ENCODE data around the gene IER2.

Gene IER2

DNA sequence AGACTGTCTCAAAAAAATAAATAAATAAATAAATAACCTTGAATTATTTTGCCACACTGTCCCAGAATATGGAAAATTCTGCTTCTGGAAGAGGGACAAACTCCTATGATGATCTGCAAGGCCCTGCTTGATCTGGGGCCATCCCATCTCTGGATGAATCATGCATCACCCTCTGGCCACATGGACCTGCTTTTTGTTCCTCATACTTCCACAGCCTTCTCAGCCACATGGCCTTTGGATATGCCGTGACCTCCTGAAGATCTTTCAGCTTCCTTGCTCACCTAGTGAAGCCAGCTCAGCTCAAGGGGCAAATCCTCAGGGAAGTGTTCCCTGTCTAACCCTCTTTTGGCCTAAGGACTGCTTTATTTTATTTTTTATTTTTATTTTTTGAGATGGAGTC, 10.3 kb downstream of the IER2 start:
- Histone ChIP-seq H3K4ac (ENCODE audit: low read depth in 1 of 2, low read length in 2 of 2) (no peak overlapping the region), H4K8ac (ENCODE audit: low read length) (no peak overlapping the region), H3K27me3 (ENCODE audit: control insufficient read depth in 1 of 2, insufficient read depth in 1 of 2, low read length in 2 of 2) (no peaks in the 10 kb centered on the region), H3K4me3 (ENCODE audit: insufficient read depth in 1 of 2, low read depth in 1 of 2, low read length in 2 of 2) (no peak overlapping the region), H2AK5ac (ENCODE audit: low read length, severe bottlenecking) (no peak overlapping the region), H2BK5ac (ENCODE audit: low read depth, low read length, poor library complexity, severe bottlenecking) (no peak overlapping the region), H3K4me2 (ENCODE audit: low read length, poor library complexity, severe bottlenecking) (no peak overlapping the region), H3K9ac (ENCODE audit: low read length) (peak overlapping the region; percentile 42), H3K9me3 (ENCODE audit: control insufficient read depth, low read length) (no peaks in the 10 kb centered on the region), H2AFZ (ENCODE audit: low read depth, low read length) (no peak overlapping the region), H3K79me1 (replicated peaks; ENCODE audit: low read length, poor library complexity, severe bottlenecking) (no peaks in the 10 kb centered on the region), H3K36me3 (ENCODE audit: control insufficient read depth in 1 of 2, insufficient read depth in 2 of 2, low read depth in 1 of 2, low read length in 2 of 2) (no peaks in the 10 kb centered on the region), H3K14ac (ENCODE audit: low read length in 2 of 2) (no peak overlapping the region), H2BK15ac (ENCODE audit: low read depth, poor library complexity, severe bottlenecking) (no peak overlapping the region), H3K27ac (ENCODE audit: low read length, poor library complexity, severe bottlenecking) (no peak overlapping the region), H2BK120ac (ENCODE audit: low read depth, low read length) (no peak overlapping the region), H3K18ac (ENCODE audit: low read depth in 1 of 2, low read length in 2 of 2) (no peak overlapping the region), H3K23ac (ENCODE audit: low read length in 2 of 2) (no peak overlapping the region), H4K91ac (ENCODE audit: low read length) (no peak overlapping the region), H2BK12ac (ENCODE audit: low read length in 2 of 2) (no peak overlapping the region), H3K4me1 (ENCODE audit: control insufficient read depth, insufficient read depth, low read depth, low read length) (peaks cover 32% of the 10 kb centered on the region)
- peak; percentile 61 for DNase-seq
- WGBS: 56% methylated on average over 1 of the region's 1 CpG

DNA sequence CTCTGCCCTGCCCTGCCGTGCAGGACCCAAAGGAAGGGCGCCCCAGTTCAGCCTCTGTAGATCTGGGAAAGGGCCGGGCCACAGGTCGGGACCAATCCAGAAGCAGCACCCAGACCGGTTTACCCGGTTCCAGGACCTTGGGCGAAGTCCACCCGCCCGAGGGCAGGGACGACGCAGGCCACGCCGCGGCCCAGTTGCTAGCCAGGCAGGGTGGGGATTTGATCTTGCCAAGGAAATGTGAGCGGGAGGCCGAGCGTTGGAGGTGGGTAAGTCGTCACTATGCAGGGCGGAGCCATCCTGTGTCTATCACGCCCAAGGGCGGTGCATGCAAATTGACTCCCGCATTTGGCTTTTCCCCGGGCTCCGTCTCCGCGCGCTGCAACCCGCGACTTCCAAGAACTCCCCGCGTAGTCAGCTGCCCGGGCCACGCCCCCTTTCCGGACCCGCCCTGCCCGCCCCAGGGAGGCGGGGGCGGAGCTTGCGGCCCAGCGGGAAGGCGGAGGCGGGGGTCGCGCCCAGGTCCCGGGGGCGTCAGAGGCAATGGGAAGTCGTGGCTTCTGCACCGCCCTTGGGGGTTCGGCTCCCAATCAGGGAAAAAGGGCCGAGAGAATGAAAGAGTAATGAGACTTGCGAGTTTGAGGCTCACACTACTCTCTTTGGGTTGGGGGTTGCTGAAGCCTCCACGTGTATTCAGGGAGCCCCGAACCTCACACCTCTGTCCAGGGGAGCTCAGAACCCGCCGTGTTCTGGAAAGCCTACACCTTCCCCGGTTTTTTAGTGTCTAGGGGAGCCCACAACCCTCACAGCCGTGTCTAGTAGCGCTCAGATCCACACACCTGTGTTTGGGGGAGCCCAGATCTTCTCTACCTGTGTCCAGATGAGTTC, 12.8 kb downstream of the IER2 start:
- WGBS: 2% methylated on average over 50 of the region's 58 CpGs
- H4K91ac ChIP-seq (ENCODE audit: low read length): peak overlapping the region; percentile 98

DNA sequence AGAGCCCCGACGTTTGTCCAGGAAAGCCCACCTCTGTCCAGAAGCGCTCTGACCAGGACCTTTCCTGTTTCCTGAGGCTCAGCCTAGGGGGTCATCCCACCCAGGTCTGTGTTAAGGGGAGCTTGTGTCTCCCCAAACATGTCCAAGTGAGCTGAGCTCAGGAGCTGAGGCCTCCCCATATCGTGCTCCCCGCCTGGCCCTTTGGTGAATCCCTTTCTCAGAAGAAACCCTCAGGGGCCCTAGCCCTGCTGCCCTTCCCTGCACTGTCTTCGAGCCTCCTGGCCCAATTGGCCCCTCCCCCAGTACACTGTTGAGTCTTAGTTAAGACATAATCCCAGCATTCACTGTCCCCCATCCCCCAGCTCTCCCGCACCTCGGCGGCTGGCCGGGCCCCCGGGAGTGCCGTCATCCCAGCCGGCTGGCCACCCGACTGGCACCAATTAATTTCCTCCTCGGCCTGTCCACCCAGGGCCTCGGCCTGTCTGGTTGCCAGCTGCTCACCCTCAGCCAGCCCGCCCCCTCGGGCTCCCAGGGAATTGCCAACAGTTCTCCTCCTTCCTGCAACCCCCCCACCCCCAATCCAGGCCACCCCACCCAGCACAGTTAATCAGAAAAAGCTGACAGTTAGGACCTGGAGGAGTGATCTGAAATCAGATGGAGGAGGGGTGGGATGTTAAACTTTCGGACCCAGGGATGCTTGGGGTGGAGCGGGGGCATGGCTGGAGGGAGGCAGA, 13.6 kb downstream of the IER2 start:
- H2BK120ac ChIP-seq (ENCODE audit: low read depth, low read length): peak overlapping the region; percentile 100
- peak overlapping the region; percentile 3 to 81 for H3K23ac ChIP-seq (ENCODE audit: low read length in 2 of 2)
- peak overlapping the region; percentile 36 for H2AFZ ChIP-seq (ENCODE audit: low read depth, low read length)
- H3K4me2 ChIP-seq (ENCODE audit: low read length, poor library complexity, severe bottlenecking): peak overlapping the region; percentile 71
- peak overlapping the region; percentile 97 for H2AK5ac ChIP-seq (ENCODE audit: low read length, severe bottlenecking)
- H3K9me3 ChIP-seq (ENCODE audit: control insufficient read depth, low read length): no peaks in the 10 kb centered on the region
- peak overlapping the region; percentile 100 for H4K91ac ChIP-seq (ENCODE audit: low read length)
- H2BK15ac ChIP-seq (ENCODE audit: low read depth, poor library complexity, severe bottlenecking): peak overlapping the region; percentile 100
- DNase-seq: peak; percentile 96
- H3K27me3 ChIP-seq (ENCODE audit: control insufficient read depth in 1 of 2, insufficient read depth in 1 of 2, low read length in 2 of 2): no peaks in the 10 kb centered on the region
- peak overlapping the region in 1 of 2 experiments; percentile 68 for H3K14ac ChIP-seq (ENCODE audit: low read length in 2 of 2)
- peaks cover 29% of the 10 kb centered on the region for H3K4me1 ChIP-seq (ENCODE audit: control insufficient read depth, insufficient read depth, low read depth, low read length)
- H2BK12ac ChIP-seq (ENCODE audit: low read length in 2 of 2): peak overlapping the region; percentile 98
- peak overlapping the region in 1 of 2 experiments; percentile 77 for H3K4me3 ChIP-seq (ENCODE audit: insufficient read depth in 1 of 2, low read depth in 1 of 2, low read length in 2 of 2)
- H2BK5ac ChIP-seq (ENCODE audit: low read depth, low read length, poor library complexity, severe bottlenecking): peak overlapping the region; percentile 83
- WGBS: 3% methylated on average over 15 of the region's 20 CpGs
- H3K4ac ChIP-seq (ENCODE audit: low read depth in 1 of 2, low read length in 2 of 2): peak overlapping the region; percentile 97 to 100
- H3K27ac ChIP-seq (ENCODE audit: low read length, poor library complexity, severe bottlenecking): peak overlapping the region; percentile 98
- peak overlapping the region; percentile 96 to 100 for H3K18ac ChIP-seq (ENCODE audit: low read depth in 1 of 2, low read length in 2 of 2)
- peak overlapping the region; percentile 99 for H4K8ac ChIP-seq (ENCODE audit: low read length)
- peaks cover 2% of the 10 kb centered on the region for H3K79me1 ChIP-seq (replicated peaks; ENCODE audit: low read length, poor library complexity, severe bottlenecking)
- H3K9ac ChIP-seq (ENCODE audit: low read length): peak overlapping the region; percentile 88
- H3K36me3 ChIP-seq (ENCODE audit: control insufficient read depth in 1 of 2, insufficient read depth in 2 of 2, low read depth in 1 of 2, low read length in 2 of 2): no peaks in the 10 kb centered on the region

More for the DNA sequence above, 12.8 kb downstream of the IER2 start:
- peak overlapping the region; percentile 87 for H2AFZ ChIP-seq (ENCODE audit: low read depth, low read length)
- H3K9ac ChIP-seq (ENCODE audit: low read length): peak overlapping the region; percentile 88
- peak; percentile 97 for DNase-seq
- H3K4me1 ChIP-seq (ENCODE audit: control insufficient read depth, insufficient read depth, low read depth, low read length): peaks cover 29% of the 10 kb centered on the region
- peak overlapping the region; percentile 41 to 77 for H3K4me3 ChIP-seq (ENCODE audit: insufficient read depth in 1 of 2, low read depth in 1 of 2, low read length in 2 of 2)
- H2BK15ac ChIP-seq (ENCODE audit: low read depth, poor library complexity, severe bottlenecking): peak overlapping the region; percentile 97
- peak overlapping the region; percentile 77 to 81 for H3K23ac ChIP-seq (ENCODE audit: low read length in 2 of 2)
- H4K8ac ChIP-seq (ENCODE audit: low read length): peak overlapping the region; percentile 97
- H3K9me3 ChIP-seq (ENCODE audit: control insufficient read depth, low read length): no peaks in the 10 kb centered on the region
- H2BK120ac ChIP-seq (ENCODE audit: low read depth, low read length): peak overlapping the region; percentile 100
- H3K4ac ChIP-seq (ENCODE audit: low read depth in 1 of 2, low read length in 2 of 2): peak overlapping the region; percentile 92 to 98
- H3K27ac ChIP-seq (ENCODE audit: low read length, poor library complexity, severe bottlenecking): peak overlapping the region; percentile 98
- H3K36me3 ChIP-seq (ENCODE audit: control insufficient read depth in 1 of 2, insufficient read depth in 2 of 2, low read depth in 1 of 2, low read length in 2 of 2): no peaks in the 10 kb centered on the region
- peak overlapping the region; percentile 88 for H2AK5ac ChIP-seq (ENCODE audit: low read length, severe bottlenecking)
- peak overlapping the region; percentile 44 for H3K4me2 ChIP-seq (ENCODE audit: low read length, poor library complexity, severe bottlenecking)
- H2BK12ac ChIP-seq (ENCODE audit: low read length in 2 of 2): peak overlapping the region; percentile 97
- H3K79me1 ChIP-seq (replicated peaks; ENCODE audit: low read length, poor library complexity, severe bottlenecking): no peaks in the 10 kb centered on the region
- H3K14ac ChIP-seq (ENCODE audit: low read length in 2 of 2): peak overlapping the region in 1 of 2 experiments; percentile 93
- H3K18ac ChIP-seq (ENCODE audit: low read depth in 1 of 2, low read length in 2 of 2): peak overlapping the region; percentile 97 to 100
- no peaks in the 10 kb centered on the region for H3K27me3 ChIP-seq (ENCODE audit: control insufficient read depth in 1 of 2, insufficient read depth in 1 of 2, low read length in 2 of 2)
- H2BK5ac ChIP-seq (ENCODE audit: low read depth, low read length, poor library complexity, severe bottlenecking): peak overlapping the region; percentile 83

All from mesenchymal stem cell (in vitro differentiated cells and primary cell).